Heart right ventricle (tissue), 16 donors: Measurements from ENCODE around the gene TJP1. TPM values are rescaled to one million over a fixed set of nuclear protein-coding genes. Genes with fewer than 3 reads are reported as not detected.

Experiments used
- ATAC-seq, 8 donors: fragments of 200-7000 bp; cut with Tn5 transposase; one replicate each; pipeline ENCODE4 v1.9.1; 2020; ENCODE audit warnings: mild to moderate bottlenecking in 8 of 8, moderate library complexity in 8 of 8, moderate number of reproducible peaks in 1 of 8
- DNase-seq, 2 donors: peaks; one replicate each; pipeline ENCODE4 v3.0.0-alpha.2; 2020
- H3K27ac ChIP-seq, 10 donors: fragments of 200-600 bp; sonication (generic) in 2 of 10; one replicate each; pipeline versions ENCODE4 v1.5.0 to v1.8.0; 2020 to 2022; ENCODE audit warnings: mild to moderate bottlenecking in 3 of 10
- H3K27me3 ChIP-seq, 7 donors: fragments of 200-600 bp; one replicate each; pipeline ENCODE4 v1.8.0; 2021 to 2022; ENCODE audit warnings: mild to moderate bottlenecking in 2 of 7
- H3K36me3 ChIP-seq, 9 donors: fragments of 200-600 bp; sonication (generic) in 1 of 9; one replicate each; pipeline versions ENCODE4 v1.5.0 to v1.8.0; 2020 to 2022; ENCODE audit warnings: mild to moderate bottlenecking in 2 of 9
- H3K4me1 ChIP-seq, 9 donors: fragments of 200-600 bp; sonication (generic) in 1 of 9; one replicate each; pipeline versions ENCODE4 v1.5.0 to v1.8.0; 2020 to 2022; ENCODE audit warnings: mild to moderate bottlenecking in 4 of 9
- H3K4me3 ChIP-seq, 10 donors: fragments of 200-600 bp; sonication (generic) in 2 of 10; one replicate each; pipeline versions ENCODE4 v1.5.0 to v1.8.0; 2020 to 2022; ENCODE audit warnings: mild to moderate bottlenecking in 7 of 10, moderate library complexity in 2 of 10
- H3K9me3 ChIP-seq, 11 donors: fragments of 200-600 bp in 10 of 11; sonication (generic) in 2 of 11; one replicate each; pipeline versions ENCODE4 v1.5.0 to v1.8.0; 2013 to 2022; ENCODE audit warnings: mild to moderate bottlenecking in 2 of 11, control low read depth in 1 of 11, moderate library complexity in 1 of 11
- CTCF ChIP-seq, 9 donors: fragments of 200-600 bp; sonication (generic) in 2 of 9; IDR thresholded peaks; one replicate each; pipeline versions ENCODE4 v1.5.0 to v1.8.0; 2021 to 2022; ENCODE audit warnings: antibody characterized with exemption in 9 of 9, mild to moderate bottlenecking in 5 of 9, moderate library complexity in 1 of 9
- WGBS, 2 donors: extraction: QIAGEN DNeasy Blood & Tissue Kit; methylation state at CpG; one replicate each; pipeline ENCODE4 v1.1.7; 2013; ENCODE audit warnings: inconsistent platforms in 1 of 2; 5-methylcytosine and 5-hydroxymethylcytosine counted together
- intact Hi-C, 10 donors: fragments of 100-400 bp; cut with DNase I; formaldehyde crosslinking; loops; one replicate each; pipeline versions ENCODE4 v1.11.1 to v1.14.2; 2022
- polyA plus RNA-seq, 2 donors: library from polyadenylated mRNA; stranded (reverse); fragments of 200-250 nt; gene quantifications; one replicate each; pipeline ENCODE4 v1.2.3, GENCODE V29; 2013
- total RNA-seq, 10 donors: library from RNA; stranded (reverse); fragmentation: NEBNext Ultra II Directional in 3 of 10; extraction: Animal tissue kit (Norgen Biotek cat#: 25700) in 3 of 10; gene quantifications; one replicate each; pipeline versions ENCODE4 v1.2.1 to v1.2.4, GENCODE V29; 2021 to 2023
- donor health status: Arrhythmogenic right ventricular cardiomyopathy.
- donor health status: ischemic (EF 13 %, LVEDD 7.1; RV severe dilation, severe dysfunction).
- donor health status: healthy with polysubstance abuse.
- donor health status: DM: no; HTN: yes; CAD: no.
- donor health status: DM: no; HTN: no; CAD: no.
- donor health status: ischemic (EF 25% LVEDD 6.9; RV normal size, moderate dysfunction).
- donor health status: ischemic (EF 25% LVEDD 5.7; RV mildly dilated, moderate dysfunction).
- donor health status: healthy.
- donor health status: DM: yes; HTN: yes; CAD: no.
- donor health status: Ischemic cardiomyopathy.
- donor health status: ischemic (EF 35%, LVEDD 5.7; RV mildly dilated, moderate dysfunction).
- donor health status: nonischemic (EF 11% LVEDD 7.7; RV severe dilation, severe dysfunction).
- donor health status: DM: yes; HTN: yes; CAD: no.
- donor health status: PGD.
- donor health status: ischemic (EF 29% LVEDD 5.4; RV normal size, mild dysfunction).
- donor health status: nonischemic (EF 23%, LVEDD 6.1; RV moderate dilation, normal function).

Gene TJP1
- total and polyA plus RNA-seq, 12 donors = 22.8 to 166 (median 118) TPM

GRCh38 chr15:29669823-29670222 is 152.4 kb downstream of the TJP1 start:
- Histone ChIP-seq H3K27me3 (peaks cover 0 to 15% (median 0%) of the 10 kb centered on the region in 7 donors), H3K4me1 (peaks cover 0 to 10% (median 7%) of the 10 kb centered on the region in 9 donors), H3K27ac (no peak overlapping the region), H3K4me3 (no peak overlapping the region), H3K9me3 (no peaks in the 10 kb centered on the region), H3K36me3 (no peaks in the 10 kb centered on the region)
- WGBS, 2 donors = 63 to 69% methylated on average over 9 of the region's 9 CpGs
- TF ChIP-seq CTCF (IDR thresholded peaks at IDR 0.05) = no peak
- ATAC-seq (no peak), DNase-seq (no peak)
- intact Hi-C loops = loop anchor here in 8 of 10 donors (2.0 to 10.0 kb wide), 8 partner anchors 257 to 407 kb away; no protein-coding TSS in a partner anchor

GRCh38 chr15:29668120-29668602 is 154.1 kb downstream of the TJP1 start:
- DNase-seq (peak; percentile 48 to 74), ATAC-seq (peak; percentile 73 to 95 (median 92))
- H3K4me1 ChIP-seq = peaks cover 0 to 7% (median 0%) of the 10 kb centered on the region in 9 donors
- peaks cover 0 to 18% (median 0%) of the 10 kb centered on the region in 7 donors for H3K27me3 ChIP-seq
- H3K36me3 ChIP-seq = no peaks in the 10 kb centered on the region
- H3K4me3 ChIP-seq = no peak overlapping the region
- no peak overlapping the region for H3K27ac ChIP-seq
- H3K9me3 ChIP-seq = no peaks in the 10 kb centered on the region
- WGBS, 2 donors = 39 to 42% methylated on average over 15 of the region's 15 CpGs
- intact Hi-C loops = loop anchor here in 7 of 10 donors (1.0 to 10.0 kb wide), 9 partner anchors 258 to 409 kb away; no protein-coding TSS in a partner anchor
- peak; percentile 68 to 90 (median 78) for TF ChIP-seq CTCF (IDR thresholded peaks at IDR 0.05)

- Histone ChIP-seq H3K27ac (no peak overlapping the region), H3K4me3 (no peak overlapping the region), H3K9me3 (no peaks in the 10 kb centered on the region), H3K36me3 (no peaks in the 10 kb centered on the region), H3K4me1 (peaks cover 0 to 7% (median 0%) of the 10 kb centered on the region in 9 donors), H3K27me3 (peaks cover 0 to 24% (median 0%) of the 10 kb centered on the region in 7 donors)
- DNase-seq (no peak), ATAC-seq (no peak)
- WGBS, 2 donors = 89 to 92% methylated on average over 3 of the region's 3 CpGs
- intact Hi-C loops = loop anchor here in 7 of 10 donors (5.0 to 10.0 kb wide), 7 partner anchors 261 to 411 kb away; no protein-coding TSS in a partner anchor
- no peak for TF ChIP-seq CTCF (IDR thresholded peaks at IDR 0.05)
Observed at GRCh38 chr15:29666241-29666640, 156.0 kb downstream of the TJP1 start.

GRCh38 chr15:29665444-29666003 is 156.7 kb downstream of the TJP1 start:
- WGBS, 2 donors = 66 to 73% methylated on average over 13 of the region's 13 CpGs
- intact Hi-C loops = loop anchor here in 7 of 10 donors (5.0 to 10.0 kb wide), 7 partner anchors 262 to 412 kb away; no protein-coding TSS in a partner anchor
- Histone ChIP-seq H3K27me3 (peaks cover 0 to 24% (median 0%) of the 10 kb centered on the region in 7 donors), H3K27ac (no peak overlapping the region), H3K36me3 (no peaks in the 10 kb centered on the region), H3K9me3 (no peaks in the 10 kb centered on the region), H3K4me1 (peaks cover 0 to 1% (median 0%) of the 10 kb centered on the region in 9 donors), H3K4me3 (no peak overlapping the region)
- TF ChIP-seq CTCF (IDR thresholded peaks at IDR 0.05) = no peak
- ATAC-seq (no peak), DNase-seq (no peak)
